PFSK-1 (cell line): ENCODE results near the gene PALD1.

Experiments used
- FOXP2 ChIP-seq: optimal IDR thresholded peaks from 2 replicates; pipeline ENCODE3; 2011; ENCODE audit warnings: borderline replicate concordance, control low read depth, inconsistent platforms; ENCODE audit not compliant: insufficient read depth; ENCODE audit errors: extremely low read length, extremely low read depth
- POLR2AphosphoS5 ChIP-seq: IDR thresholded peaks from 2 replicates; pipeline ENCODE4 v1.6.1; 2012; ENCODE audit warnings: low read depth, mild to moderate bottlenecking, control low read depth, low read length, moderate library complexity
- SIN3A ChIP-seq: IDR thresholded peaks from 2 replicates; pipeline ENCODE4 v1.6.1; 2012; ENCODE audit warnings: mild to moderate bottlenecking, low read length, moderate library complexity, borderline replicate concordance; ENCODE audit not compliant: insufficient read depth
- TAF1 ChIP-seq: IDR thresholded peaks from 2 replicates; pipeline ENCODE4 v1.6.1; 2012; ENCODE audit warnings: low read length, control low read depth, borderline replicate concordance; ENCODE audit not compliant: insufficient read depth
- TF ChIP-seq, protein P1 (sequence below), 2 experiments: IDR thresholded peaks; 2 replicates each; pipeline versions ENCODE4 v1.6.1 to v1.8.0; 2011 to 2012; ENCODE audit warnings: low read depth in 2 of 2, low read length in 2 of 2, control low read depth in 1 of 2, inconsistent platforms in 1 of 2, mild to moderate bottlenecking in 1 of 2, moderate library complexity in 1 of 2; ENCODE audit not compliant: insufficient read depth in 1 of 2

Gene PALD1

DNA sequence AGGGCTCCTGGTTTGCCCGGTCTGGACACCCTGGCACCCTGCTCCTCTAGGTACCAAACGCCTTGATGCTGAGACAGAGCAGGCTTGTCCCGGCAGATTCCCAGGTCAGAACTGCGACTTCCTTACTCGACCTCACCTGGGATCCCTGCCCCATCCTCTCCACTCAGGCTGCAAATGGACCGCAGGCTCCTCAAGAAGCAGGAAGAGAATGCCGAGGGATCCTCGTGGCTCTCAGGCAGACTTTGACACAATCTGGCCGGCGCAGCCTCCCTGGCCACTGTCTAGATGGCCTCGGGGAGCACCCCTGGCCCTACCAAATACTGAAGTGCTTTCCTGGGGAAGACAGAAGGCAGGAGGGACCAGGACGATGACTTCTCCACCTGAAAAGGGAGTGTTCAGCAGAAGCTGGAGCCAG is 36.7 kb upstream of the PALD1 start:
- TF ChIP-seq TAF1 (no peak), SIN3A (no peak), POLR2AphosphoS5 (no peak), FOXP2 (no peak)
- TF ChIP-seq, protein P1, sequence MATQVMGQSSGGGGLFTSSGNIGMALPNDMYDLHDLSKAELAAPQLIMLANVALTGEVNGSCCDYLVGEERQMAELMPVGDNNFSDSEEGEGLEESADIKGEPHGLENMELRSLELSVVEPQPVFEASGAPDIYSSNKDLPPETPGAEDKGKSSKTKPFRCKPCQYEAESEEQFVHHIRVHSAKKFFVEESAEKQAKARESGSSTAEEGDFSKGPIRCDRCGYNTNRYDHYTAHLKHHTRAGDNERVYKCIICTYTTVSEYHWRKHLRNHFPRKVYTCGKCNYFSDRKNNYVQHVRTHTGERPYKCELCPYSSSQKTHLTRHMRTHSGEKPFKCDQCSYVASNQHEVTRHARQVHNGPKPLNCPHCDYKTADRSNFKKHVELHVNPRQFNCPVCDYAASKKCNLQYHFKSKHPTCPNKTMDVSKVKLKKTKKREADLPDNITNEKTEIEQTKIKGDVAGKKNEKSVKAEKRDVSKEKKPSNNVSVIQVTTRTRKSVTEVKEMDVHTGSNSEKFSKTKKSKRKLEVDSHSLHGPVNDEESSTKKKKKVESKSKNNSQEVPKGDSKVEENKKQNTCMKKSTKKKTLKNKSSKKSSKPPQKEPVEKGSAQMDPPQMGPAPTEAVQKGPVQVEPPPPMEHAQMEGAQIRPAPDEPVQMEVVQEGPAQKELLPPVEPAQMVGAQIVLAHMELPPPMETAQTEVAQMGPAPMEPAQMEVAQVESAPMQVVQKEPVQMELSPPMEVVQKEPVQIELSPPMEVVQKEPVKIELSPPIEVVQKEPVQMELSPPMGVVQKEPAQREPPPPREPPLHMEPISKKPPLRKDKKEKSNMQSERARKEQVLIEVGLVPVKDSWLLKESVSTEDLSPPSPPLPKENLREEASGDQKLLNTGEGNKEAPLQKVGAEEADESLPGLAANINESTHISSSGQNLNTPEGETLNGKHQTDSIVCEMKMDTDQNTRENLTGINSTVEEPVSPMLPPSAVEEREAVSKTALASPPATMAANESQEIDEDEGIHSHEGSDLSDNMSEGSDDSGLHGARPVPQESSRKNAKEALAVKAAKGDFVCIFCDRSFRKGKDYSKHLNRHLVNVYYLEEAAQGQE (IDR thresholded peaks at IDR 0.05; ENCODE audit: insufficient read depth in 1 of 2, low read depth in 2 of 2, low read length in 2 of 2): no peak

DNA sequence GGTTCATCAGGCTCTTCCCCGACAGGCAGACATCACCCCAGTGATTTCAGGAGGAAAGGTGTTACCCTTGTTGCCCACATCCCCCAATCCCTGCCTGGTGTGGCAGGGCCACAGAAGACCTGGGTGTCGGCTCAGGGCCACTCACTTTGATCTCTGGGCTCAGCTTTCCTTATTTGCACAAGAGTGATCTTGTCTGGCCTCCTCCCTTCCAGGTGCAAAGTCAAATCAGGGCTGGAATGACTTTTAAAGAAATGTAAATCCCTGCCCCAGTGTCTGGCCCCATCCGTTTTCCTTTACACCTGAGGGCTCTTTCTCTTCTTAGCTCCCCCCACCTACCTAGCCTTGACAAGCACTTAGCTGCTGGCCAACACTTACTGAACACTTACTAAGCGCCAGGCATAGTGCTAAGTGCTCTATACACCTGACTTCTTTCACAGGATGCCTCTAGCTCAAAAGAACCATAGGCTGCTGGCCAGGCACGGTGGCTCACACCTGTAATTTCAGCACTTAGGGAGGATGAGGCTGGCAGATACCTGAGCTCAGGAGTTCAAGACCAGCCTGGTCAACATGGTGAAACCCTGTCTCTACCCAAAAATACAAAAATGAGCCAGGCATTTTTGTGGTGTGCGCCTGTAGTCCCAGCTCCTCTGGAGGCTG is 36.1 kb upstream of the PALD1 start:
- TF ChIP-seq FOXP2 (no peak), SIN3A (no peak), TAF1 (no peak), POLR2AphosphoS5 (no peak)
- TF ChIP-seq, protein P1 (IDR thresholded peaks at IDR 0.05; ENCODE audit: insufficient read depth in 1 of 2, low read depth in 2 of 2, low read length in 2 of 2): no peak

GRCh38 chr10:70444744-70445143 is 33.8 kb upstream of the PALD1 start:
- TF ChIP-seq, protein P1 (IDR thresholded peaks at IDR 0.05; ENCODE audit: insufficient read depth in 1 of 2, low read depth in 2 of 2, low read length in 2 of 2): no peak
- no peak for TF ChIP-seq TAF1
- TF ChIP-seq SIN3A: no peak

- TF ChIP-seq TAF1 (no peak), SIN3A (no peak)
Observed at GRCh38 chr10:70445718-70446657, 32.6 kb upstream of the PALD1 start.

DNA sequence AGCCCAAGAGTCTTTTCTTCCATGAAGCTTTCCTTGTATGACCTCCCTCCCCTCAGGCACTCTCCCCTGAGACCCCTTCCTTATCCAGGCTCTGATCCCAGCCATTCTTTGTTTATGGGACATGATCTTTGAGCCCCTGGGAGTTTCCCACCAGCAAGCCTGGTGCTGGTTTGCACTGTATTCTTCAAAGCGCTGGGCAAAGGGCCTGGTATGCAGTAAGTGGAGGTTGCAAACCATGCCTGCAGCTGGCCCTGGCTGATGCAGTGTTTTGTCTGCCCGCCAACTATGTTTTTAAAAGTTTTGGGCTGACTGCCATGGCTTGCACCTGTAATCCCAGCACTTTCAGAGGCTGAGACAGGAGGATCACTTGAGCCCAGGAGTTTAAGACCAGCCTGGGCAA is 30.3 kb upstream of the PALD1 start:
- no peak for TF ChIP-seq TAF1
- TF ChIP-seq SIN3A: no peak
- TF ChIP-seq, protein P1 (IDR thresholded peaks at IDR 0.05; ENCODE audit: insufficient read depth in 1 of 2, low read depth in 2 of 2, low read length in 2 of 2): no peak
- no peak for TF ChIP-seq POLR2AphosphoS5
- TF ChIP-seq FOXP2: no peak
